GM18870 (cell line): ENCODE measurements around the gene ASCL1.

ENCODE experiments used
- ATAC-seq: cut with Tn5 transposase; IDR thresholded peaks from one replicate; pipeline ENCODE4 v1.9.1; 2021; ENCODE audit warnings: moderate library complexity; ENCODE audit not compliant: unreplicated experiment

The ASCL1 gene

GRCh38 chr12:102957339-102958050 lies at the start of gene ASCL1:
Gene ASCL1 (plus strand): TSS chr12:102957674. CDS start chr12:102958245, 571 bp downstream.
- no peak for ATAC-seq

- ATAC-seq: no peak
Measured at GRCh38 chr12:102907918-102908317, 49.6 kb upstream of the ASCL1 start.

- ATAC-seq: no peak
Measured at GRCh38 chr12:102910137-102910536, 47.3 kb upstream of the ASCL1 start.

- no peak for ATAC-seq
Measured at GRCh38 chr12:102910792-102911191, 46.7 kb upstream of the ASCL1 start.

- ATAC-seq: no peak
Measured at GRCh38 chr12:102911320-102911719, 46.2 kb upstream of the ASCL1 start.

DNA sequence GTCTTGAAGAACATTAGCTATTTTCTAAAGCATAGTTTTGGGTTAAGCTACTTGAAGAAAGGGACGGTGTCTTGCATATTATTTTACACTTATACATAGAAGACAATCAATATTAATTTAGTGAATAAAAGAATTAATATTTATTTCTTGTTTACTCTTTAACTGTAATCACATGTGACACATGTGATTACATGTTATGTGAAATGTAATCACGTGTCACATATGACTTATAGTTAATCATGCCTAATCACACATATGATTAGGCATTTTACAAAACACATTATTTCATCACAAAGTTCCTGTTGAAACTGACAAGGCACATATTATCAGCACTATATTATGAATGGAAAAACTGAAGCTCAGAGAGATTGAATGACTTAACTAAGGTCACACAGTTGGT lies 45.2 kb upstream of the ASCL1 start:
- ATAC-seq: no peak

GRCh38 chr12:102913453-102914226 lies 43.8 kb upstream of the ASCL1 start:
- ATAC-seq: no peak

DNA sequence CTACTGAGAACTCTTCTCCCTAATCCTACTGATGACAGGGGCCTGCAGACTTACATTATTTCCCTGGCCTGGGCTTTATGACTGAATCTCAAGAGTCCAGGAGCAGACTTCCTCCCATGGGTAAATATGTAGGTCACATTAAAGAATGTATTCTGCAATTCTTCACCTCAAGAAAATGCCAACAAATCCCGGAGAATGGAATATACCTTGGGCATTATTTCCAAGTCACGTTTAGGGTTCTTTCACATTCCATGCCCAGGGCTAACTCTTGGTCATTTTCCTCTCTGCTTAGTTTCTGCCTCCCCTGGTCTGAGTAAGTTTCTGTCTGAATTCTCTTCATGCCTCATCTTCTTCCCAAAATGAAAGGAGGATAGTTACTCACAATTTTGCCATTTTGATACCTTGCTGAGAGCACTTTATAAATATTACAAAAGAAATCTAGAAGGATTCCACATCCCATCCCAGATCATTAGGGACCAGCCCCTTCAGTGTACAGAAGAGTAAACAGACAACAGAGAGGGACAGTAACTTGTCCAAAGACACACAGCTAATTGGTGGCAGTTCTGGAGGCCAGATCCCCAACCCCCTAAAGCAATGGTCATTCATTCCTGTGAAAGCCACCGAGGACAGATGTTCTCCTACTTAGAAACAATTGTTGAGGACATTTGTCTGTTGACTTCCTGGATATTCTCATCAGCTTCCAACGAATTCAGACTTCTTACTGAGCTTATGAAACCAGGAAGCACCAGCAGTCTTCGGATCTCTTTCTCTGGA lies 41.0 kb upstream of the ASCL1 start:
- ATAC-seq: no peak

DNA sequence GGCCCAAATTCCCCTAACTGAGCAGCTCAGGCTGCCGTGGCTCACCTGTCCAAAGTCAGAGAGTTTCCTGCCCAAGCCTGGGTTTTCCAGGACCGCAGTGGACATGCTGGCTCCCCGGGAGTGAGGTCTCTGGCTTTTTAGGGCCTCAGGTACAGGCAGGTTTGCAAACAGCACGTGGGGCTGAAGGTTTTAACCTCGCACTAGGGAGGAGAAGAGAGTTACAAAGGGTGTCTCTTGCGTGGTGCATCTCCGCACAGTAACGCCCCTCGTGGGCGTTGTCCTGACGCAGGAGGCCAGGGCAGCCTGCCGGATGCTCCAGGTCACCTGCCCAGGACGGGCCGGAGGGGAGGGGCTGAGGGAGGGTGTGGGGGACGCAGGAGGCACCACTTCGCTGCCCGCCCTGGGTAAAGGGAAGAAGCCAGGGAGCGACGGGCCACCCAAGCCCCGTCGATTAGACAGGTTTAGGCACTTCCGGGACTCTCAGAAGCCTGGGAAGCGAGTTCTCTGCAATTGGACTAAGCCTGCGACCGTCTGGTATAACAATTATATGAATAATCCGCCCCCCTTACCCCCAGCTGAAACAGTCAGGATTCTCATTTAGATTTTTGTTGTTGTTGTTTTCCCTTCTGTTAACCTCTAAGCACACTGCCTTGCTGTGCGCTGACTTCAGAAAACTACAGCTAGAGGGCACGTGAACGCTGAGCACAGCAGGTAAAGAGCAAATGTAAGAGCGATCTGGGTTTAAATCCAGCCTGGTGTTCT lies 40.3 kb upstream of the ASCL1 start, which contains the start of gene PAH:
TSS of gene PAH (minus strand) at position 219 of the 762 bp plus-strand sequence. CDS start at position 105, 114 bp downstream.
- no peak for ATAC-seq

GRCh38 chr12:102918840-102919239 lies 38.6 kb upstream of the ASCL1 start:
- no peak for ATAC-seq

DNA sequence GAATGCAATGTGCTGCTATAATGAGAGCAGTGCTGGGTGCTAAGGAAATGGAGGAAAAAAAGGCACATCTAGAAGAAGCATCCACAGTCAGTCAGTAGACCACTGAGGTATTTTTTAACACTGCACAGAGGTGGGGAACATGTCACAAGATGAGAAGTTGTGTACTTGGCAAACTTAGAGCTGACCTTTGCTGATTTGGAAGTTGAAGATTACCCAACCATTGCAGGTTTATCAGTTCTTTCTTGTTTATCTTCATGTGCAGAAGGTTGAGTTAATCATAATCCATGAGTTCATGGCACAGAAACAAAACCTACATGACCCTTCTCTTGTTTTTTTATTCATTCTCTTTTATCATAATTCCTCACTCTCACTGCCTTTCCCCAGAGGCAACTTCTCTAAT lies 37.2 kb upstream of the ASCL1 start:
- no peak for ATAC-seq

GRCh38 chr12:102921240-102921639 lies 36.2 kb upstream of the ASCL1 start:
- no peak for ATAC-seq

- no peak for ATAC-seq
Measured at GRCh38 chr12:102927220-102927619, 30.3 kb upstream of the ASCL1 start.

DNA sequence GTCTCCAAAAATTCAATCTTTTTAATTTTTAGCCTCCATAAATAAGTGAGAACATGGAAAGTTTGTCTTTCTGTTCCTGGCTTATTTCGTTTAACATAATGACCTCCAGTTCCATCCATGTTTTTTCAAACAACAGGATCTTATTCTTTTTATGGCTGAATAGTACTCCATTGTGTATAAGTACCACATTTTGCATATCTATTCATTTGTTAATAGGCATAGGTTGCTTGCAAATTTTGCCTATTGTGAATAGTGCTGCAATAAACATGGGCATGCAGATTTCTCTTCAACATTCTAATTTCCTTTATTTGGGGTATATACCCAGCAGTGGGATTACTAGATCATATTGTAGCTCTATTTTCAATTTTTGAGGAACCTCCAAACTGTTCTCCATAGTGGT lies 24.3 kb upstream of the ASCL1 start:
- no peak for ATAC-seq

- no peak for ATAC-seq
Measured at GRCh38 chr12:102939059-102939458, 18.4 kb upstream of the ASCL1 start.

DNA sequence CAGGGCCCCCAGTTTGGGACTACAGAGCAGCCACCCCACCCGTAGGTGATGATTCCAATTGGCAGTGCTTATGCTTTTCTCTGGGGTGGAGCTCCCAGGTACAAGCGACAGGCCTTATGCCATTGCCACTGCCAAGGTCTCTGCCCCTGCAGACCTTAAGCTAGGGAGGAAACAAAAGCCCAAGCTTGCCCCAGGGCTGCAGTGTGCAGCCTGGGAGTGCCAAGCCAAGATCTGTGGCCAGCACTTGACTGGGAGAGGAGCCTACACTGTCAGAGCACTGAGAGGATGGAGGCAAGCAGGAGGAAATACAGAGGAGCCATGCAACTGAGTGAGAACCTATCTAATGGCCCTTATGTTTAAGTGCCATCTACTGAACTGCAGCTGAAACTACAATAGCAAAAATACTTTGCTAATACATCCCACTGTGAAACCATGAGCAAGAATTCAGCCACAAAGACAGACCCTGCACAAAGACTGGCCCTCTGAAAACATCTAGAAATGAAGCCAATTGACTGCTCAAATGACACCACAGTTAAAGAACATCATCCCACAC lies 17.7 kb upstream of the ASCL1 start:
- no peak for ATAC-seq

- ATAC-seq: no peak
Measured at GRCh38 chr12:102946042-102946441, 11.4 kb upstream of the ASCL1 start.

- ATAC-seq: no peak
Measured at GRCh38 chr12:102948941-102949352, 8.5 kb upstream of the ASCL1 start.

DNA sequence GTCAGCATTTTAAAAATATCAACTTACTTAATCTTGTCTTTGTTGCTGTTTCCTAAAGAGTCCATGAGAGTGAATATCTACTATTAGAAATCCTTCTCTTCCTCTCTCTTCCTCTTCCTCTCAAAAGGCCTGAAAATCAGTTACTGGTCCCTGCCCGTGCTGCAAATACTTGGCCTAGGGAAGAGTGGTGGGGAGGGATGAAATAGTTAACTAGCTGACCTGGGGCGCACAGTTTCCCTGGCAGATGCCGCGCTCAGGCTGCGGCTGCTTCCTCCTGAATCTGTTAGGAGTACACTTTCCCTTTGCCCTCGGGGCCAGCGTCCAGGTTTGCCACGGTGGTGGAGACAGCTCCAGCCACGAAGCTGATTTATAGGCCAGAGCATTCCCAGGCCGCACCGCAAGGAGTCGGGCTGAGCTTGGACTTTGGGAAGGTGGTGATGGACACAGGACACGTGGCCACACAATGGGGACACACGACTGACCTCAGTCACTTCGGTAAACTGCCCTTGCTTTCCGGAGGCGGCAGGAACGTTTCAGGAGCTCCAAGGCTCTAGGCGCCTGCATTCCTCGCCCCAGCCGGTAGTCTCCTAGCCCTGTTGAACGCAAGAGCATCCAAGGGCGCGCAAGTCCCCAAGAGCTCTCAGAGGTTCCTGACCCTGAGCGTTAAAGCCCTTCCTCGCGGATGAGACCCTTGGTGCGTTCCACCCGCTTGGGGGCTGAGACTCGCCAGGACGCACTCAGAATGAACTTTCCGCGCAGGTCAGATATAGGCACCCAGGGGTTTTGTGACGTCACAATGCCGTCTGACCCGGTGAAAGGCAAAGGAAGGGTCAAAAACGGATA lies 7.1 kb upstream of the ASCL1 start:
- no peak for ATAC-seq
